Loucy (cell line): Measurements from ENCODE around the gene AAK1.
"Not testable (repeated sequence)": the region's sequence is repeated elsewhere in the genome, so short reads cannot be mapped to it uniquely, and the experiment has no call there.

ENCODE experiments used
- H2AFZ ChIP-seq: fragments of 200-600 bp; sonication (generic); 2 replicates; pipeline ENCODE4 v1.6.0; 2016; ENCODE audit warnings: antibody characterized with exemption, mild to moderate bottlenecking, low read length, moderate library complexity
- H3F3A ChIP-seq: fragments of 200-600 bp; 2 replicates; pipeline ENCODE4 v1.6.0; 2016; ENCODE audit warnings: antibody characterized with exemption, low read depth, mild to moderate bottlenecking
- H3K27me3 ChIP-seq: fragments of 200-600 bp; sonication (generic); 2 replicates; pipeline ENCODE4 v1.6.1; 2014; ENCODE audit warnings: low read length, mild to moderate bottlenecking; ENCODE audit not compliant: insufficient read depth, poor library complexity, severe bottlenecking
- H3K36me3 ChIP-seq: fragments of 200-600 bp; sonication (generic); 2 replicates; pipeline ENCODE4 v1.6.1; 2016; ENCODE audit warnings: low read length; ENCODE audit not compliant: insufficient read depth
- H3K4me1 ChIP-seq: fragments of 200-600 bp; sonication (generic); 2 replicates; pipeline ENCODE4 v1.5.1; 2014; ENCODE audit warnings: low read length, mild to moderate bottlenecking; ENCODE audit not compliant: insufficient read depth, poor library complexity, severe bottlenecking
- H3K4me2 ChIP-seq: fragments of 200-600 bp; sonication (generic); 2 replicates; pipeline ENCODE4 v1.6.0; 2014; ENCODE audit warnings: antibody characterized with exemption, low read length, low read depth, mild to moderate bottlenecking; ENCODE audit not compliant: poor library complexity, severe bottlenecking
- H3K4me3 ChIP-seq: fragments of 200-600 bp; sonication (generic); 2 replicates; pipeline ENCODE4 v1.5.1; 2014; ENCODE audit warnings: low read length, mild to moderate bottlenecking, mixed read lengths; ENCODE audit not compliant: poor library complexity, severe bottlenecking
- H3K79me2 ChIP-seq: fragments of 200-600 bp; sonication (generic); 2 replicates; pipeline ENCODE4 v1.6.1; 2014; ENCODE audit warnings: low read length; ENCODE audit not compliant: insufficient read depth
- H3K9ac ChIP-seq: fragments of 200-600 bp; sonication (generic); 2 replicates; pipeline ENCODE4 v1.6.0; 2014; ENCODE audit warnings: mild to moderate bottlenecking, low read depth, low read length, moderate library complexity; ENCODE audit not compliant: poor library complexity, severe bottlenecking
- H3K9me2 ChIP-seq: fragments of 200-600 bp; sonication (generic); replicated peaks from 2 replicates; pipeline ENCODE4 v1.6.1; 2016; ENCODE audit warnings: low read depth, low read length, mixed read lengths
- H3K9me3 ChIP-seq: fragments of 200-600 bp; sonication (generic); 2 replicates; pipeline ENCODE4 v1.6.1; 2014; ENCODE audit warnings: mild to moderate bottlenecking, antibody characterized with exemption, low read length, low read depth; ENCODE audit not compliant: insufficient read depth
- H4K20me1 ChIP-seq: fragments of 200-600 bp; sonication (generic); 2 replicates; pipeline ENCODE4 v1.6.0; 2014; ENCODE audit warnings: antibody characterized with exemption, low read length, mild to moderate bottlenecking; ENCODE audit not compliant: insufficient read depth, poor library complexity, severe bottlenecking
- EZH2phosphoT487 ChIP-seq: fragments of 200-600 bp; IDR thresholded peaks from 2 replicates; pipeline ENCODE4 v1.6.1; 2018; ENCODE audit warnings: antibody characterized with exemption, mild to moderate bottlenecking, moderate library complexity, borderline replicate concordance
- TF ChIP-seq, protein P1 (sequence below): fragments of 200-600 bp; sonication (generic); conservative IDR thresholded peaks from 2 replicates; pipeline ENCODE4 v1.5.1; 2014; ENCODE audit warnings: mild to moderate bottlenecking, antibody characterized with exemption, low read length

AAK1 gene

DNA sequence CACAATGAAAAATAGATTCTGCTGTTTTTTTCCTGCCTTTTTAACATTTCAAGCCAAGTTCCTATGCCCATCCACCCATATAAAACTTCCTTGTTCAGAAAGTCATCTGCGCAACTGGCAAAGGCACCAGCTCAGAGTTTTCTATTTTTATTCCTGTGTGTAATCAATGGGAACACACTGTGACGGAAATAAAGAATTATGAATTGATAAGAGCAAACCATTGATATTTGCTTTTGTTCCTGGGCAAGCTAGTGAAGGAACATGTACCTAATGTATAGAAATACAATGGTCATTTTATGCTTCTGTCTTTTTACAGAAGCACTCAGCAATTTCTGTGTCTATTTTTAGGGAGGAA, 30.8 kb upstream of the AAK1 start:
- H3K36me3 ChIP-seq = no peaks in the 10 kb centered on the region
- H3K79me2 ChIP-seq = no peaks in the 10 kb centered on the region
- no peaks in the 10 kb centered on the region for H3K9me2 ChIP-seq
- H3F3A ChIP-seq = no peaks in the 10 kb centered on the region
- peaks cover 9% of the 10 kb centered on the region for H3K4me1 ChIP-seq
- H2AFZ ChIP-seq = no peak overlapping the region
- H3K4me2 ChIP-seq = no peak overlapping the region
- no peaks in the 10 kb centered on the region for H3K27me3 ChIP-seq
- H3K9me3 ChIP-seq = 0 out of 2 replicates have a peak, but pooled peaks cover 2% of the 10 kb centered on the region
- TF ChIP-seq, protein P1, sequence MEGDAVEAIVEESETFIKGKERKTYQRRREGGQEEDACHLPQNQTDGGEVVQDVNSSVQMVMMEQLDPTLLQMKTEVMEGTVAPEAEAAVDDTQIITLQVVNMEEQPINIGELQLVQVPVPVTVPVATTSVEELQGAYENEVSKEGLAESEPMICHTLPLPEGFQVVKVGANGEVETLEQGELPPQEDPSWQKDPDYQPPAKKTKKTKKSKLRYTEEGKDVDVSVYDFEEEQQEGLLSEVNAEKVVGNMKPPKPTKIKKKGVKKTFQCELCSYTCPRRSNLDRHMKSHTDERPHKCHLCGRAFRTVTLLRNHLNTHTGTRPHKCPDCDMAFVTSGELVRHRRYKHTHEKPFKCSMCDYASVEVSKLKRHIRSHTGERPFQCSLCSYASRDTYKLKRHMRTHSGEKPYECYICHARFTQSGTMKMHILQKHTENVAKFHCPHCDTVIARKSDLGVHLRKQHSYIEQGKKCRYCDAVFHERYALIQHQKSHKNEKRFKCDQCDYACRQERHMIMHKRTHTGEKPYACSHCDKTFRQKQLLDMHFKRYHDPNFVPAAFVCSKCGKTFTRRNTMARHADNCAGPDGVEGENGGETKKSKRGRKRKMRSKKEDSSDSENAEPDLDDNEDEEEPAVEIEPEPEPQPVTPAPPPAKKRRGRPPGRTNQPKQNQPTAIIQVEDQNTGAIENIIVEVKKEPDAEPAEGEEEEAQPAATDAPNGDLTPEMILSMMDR = no peak
- TF ChIP-seq EZH2phosphoT487 = no peak
- H4K20me1 ChIP-seq = no peaks in the 10 kb centered on the region
- no peak overlapping the region for H3K4me3 ChIP-seq
- no peak overlapping the region for H3K9ac ChIP-seq

DNA sequence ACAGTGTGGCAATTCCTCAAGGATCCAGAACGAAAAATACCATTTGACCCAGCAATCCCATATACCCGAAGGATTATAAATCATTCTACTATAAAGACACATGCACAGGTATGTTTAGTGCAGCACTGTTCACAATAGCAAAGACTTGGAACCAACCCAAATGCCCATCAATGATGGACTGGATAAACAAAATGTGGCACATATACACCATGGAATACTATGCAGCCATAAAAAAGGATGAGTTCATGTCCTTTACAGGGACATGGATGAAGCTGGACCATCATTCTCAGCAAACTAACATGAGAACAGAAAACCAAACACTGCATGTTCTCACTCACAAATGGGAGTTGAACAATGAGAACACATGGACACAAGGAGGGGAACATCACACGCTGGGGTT, 29.6 kb upstream of the AAK1 start:
- H3K36me3 ChIP-seq, H2AFZ ChIP-seq, H3K4me2 ChIP-seq, H3K27me3 ChIP-seq, H3K9me3 ChIP-seq, H3F3A ChIP-seq, H3K9ac ChIP-seq, H4K20me1 ChIP-seq, H3K9me2 ChIP-seq, H3K79me2 ChIP-seq, H3K4me3 ChIP-seq: not testable (repeated sequence)
- H3K4me1 ChIP-seq = peaks cover 11% of the 10 kb centered on the region

DNA sequence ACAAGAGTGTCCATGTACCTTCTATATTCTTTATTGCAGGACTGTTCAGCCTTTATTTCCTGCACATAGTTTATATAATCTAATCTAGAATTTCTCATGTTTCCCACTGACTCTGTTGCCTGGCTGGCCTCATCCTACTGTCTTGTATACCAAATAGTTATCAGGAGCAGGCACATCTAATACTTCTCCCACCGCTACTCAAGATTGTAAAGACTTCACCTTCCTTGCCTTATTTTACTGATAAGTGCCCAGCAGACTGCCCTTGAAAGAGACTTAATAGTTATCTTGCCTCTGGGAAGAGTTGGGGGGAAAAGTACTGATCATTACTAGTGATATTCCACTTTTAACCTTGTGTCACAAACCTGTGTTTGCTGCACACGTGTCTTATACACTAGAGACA, 26.1 kb upstream of the AAK1 start:
- Histone ChIP-seq H3K4me2 (no peak overlapping the region), H2AFZ (peak overlapping the region; percentile 46; the same call in 1 of the 2 replicates), H3K79me2 (no peaks in the 10 kb centered on the region), H3K36me3 (no peaks in the 10 kb centered on the region), H3K9me2 (no peaks in the 10 kb centered on the region), H3K9me3 (0 out of 2 replicates have a peak, but pooled peaks cover 2% of the 10 kb centered on the region), H3K9ac (no peak overlapping the region), H4K20me1 (no peaks in the 10 kb centered on the region), H3K4me3 (no peak overlapping the region), H3K4me1 (peaks cover 22% of the 10 kb centered on the region), H3F3A (no peaks in the 10 kb centered on the region), H3K27me3 (no peaks in the 10 kb centered on the region)
- TF ChIP-seq, protein P1 = no peak

DNA sequence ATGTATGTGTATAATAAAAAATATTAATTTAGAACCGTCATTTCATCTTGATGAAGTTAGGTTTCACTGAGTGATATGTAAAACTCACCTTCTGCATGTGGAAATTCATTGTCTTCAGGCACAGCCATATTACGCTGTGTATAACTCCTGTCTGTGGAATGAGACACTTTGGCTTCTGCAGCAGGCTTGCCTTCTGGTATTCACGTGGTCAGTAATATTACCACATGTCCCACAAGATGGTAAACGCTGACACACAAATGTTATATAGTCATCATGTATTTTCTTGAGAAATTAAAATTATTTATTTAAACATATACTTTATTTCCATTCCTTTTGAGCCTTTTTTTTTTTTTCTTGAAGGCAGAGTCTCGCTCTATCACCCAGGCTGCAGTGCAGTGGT, 25.1 kb upstream of the AAK1 start:
- TF ChIP-seq EZH2phosphoT487 = no peak
- TF ChIP-seq, protein P1 = no peak
- no peak overlapping the region for H2AFZ ChIP-seq
- H3K4me1 ChIP-seq = peaks cover 22% of the 10 kb centered on the region
- no peaks in the 10 kb centered on the region for H3K36me3 ChIP-seq
- H3K4me2 ChIP-seq = no peak overlapping the region
- H3K9me3 ChIP-seq = 0 out of 2 replicates have a peak, but pooled peaks cover 9% of the 10 kb centered on the region
- no peaks in the 10 kb centered on the region for H3K9me2 ChIP-seq
- no peaks in the 10 kb centered on the region for H3F3A ChIP-seq
- no peaks in the 10 kb centered on the region for H4K20me1 ChIP-seq
- no peak overlapping the region for H3K4me3 ChIP-seq
- H3K79me2 ChIP-seq = no peaks in the 10 kb centered on the region
- no peaks in the 10 kb centered on the region for H3K27me3 ChIP-seq
- no peak overlapping the region for H3K9ac ChIP-seq
